Measurements from ENCODE around the gene BRD4. TPM values are rescaled to one million over a fixed set of nuclear protein-coding genes. Genes with fewer than 3 reads are reported as not detected.

Gene BRD4
- total RNA-seq, 4 donors from 2014 or later = 5.6 to 156 (median 16.6) TPM

GRCh38 chr19:15285896-15286591 lies 46.3 kb downstream of the BRD4 start:
- DNase-seq = no peak
- Histone ChIP-seq H3K36me3 (no peaks in the 10 kb centered on the region), H3K4me3 (no peak overlapping the region), H3K27ac (no peak overlapping the region), H3K4me1 (peaks cover 30 to 33% of the 10 kb centered on the region in 2 donors), H3K9me3 (no peaks in the 10 kb centered on the region), H3K27me3 (no peaks in the 10 kb centered on the region)
- intact Hi-C loops (cut with DNase I; ENCODE audit: low total_unique reads) = no loop called here
- TF ChIP-seq CTCF (IDR thresholded peaks at IDR 0.05) (no peak), POLR2A (IDR thresholded peaks at IDR 0.05) (no peak)

GRCh38 chr19:15284896-15285295 lies 47.4 kb downstream of the BRD4 start:
- intact Hi-C loops (cut with DNase I; ENCODE audit: low total_unique reads) = no loop called here
- TF ChIP-seq CTCF (IDR thresholded peaks at IDR 0.05) = no peak
- Histone ChIP-seq H3K27ac (no peak overlapping the region), H3K9me3 (no peaks in the 10 kb centered on the region), H3K36me3 (no peaks in the 10 kb centered on the region), H3K4me3 (no peak overlapping the region), H3K4me1 (peaks cover 40 to 43% of the 10 kb centered on the region in 2 donors), H3K27me3 (no peaks in the 10 kb centered on the region)
- no peak for DNase-seq

GRCh38 chr19:15284091-15284490 lies 48.2 kb downstream of the BRD4 start:
- no peaks in the 10 kb centered on the region for H3K9me3 ChIP-seq
- H3K4me3 ChIP-seq = no peak overlapping the region
- H3K4me1 ChIP-seq = peaks cover 35 to 37% of the 10 kb centered on the region in 2 donors
- TF ChIP-seq POLR2A (IDR thresholded peaks at IDR 0.05) (no peak), CTCF (IDR thresholded peaks at IDR 0.05) (no peak)
- intact Hi-C loops (cut with DNase I; ENCODE audit: low total_unique reads) = no loop called here
- H3K27ac ChIP-seq = peak overlapping the region in 1 of 2 donors; percentile 18
- no peak for DNase-seq
- H3K36me3 ChIP-seq = no peaks in the 10 kb centered on the region
- H3K27me3 ChIP-seq = no peaks in the 10 kb centered on the region

- peak overlapping the region; percentile 18 to 31 for H3K27ac ChIP-seq
- H3K4me1 ChIP-seq = peaks cover 29 to 30% of the 10 kb centered on the region in 2 donors
- TF ChIP-seq POLR2A (IDR thresholded peaks at IDR 0.05) (no peak), CTCF (IDR thresholded peaks at IDR 0.05) (no peak)
- intact Hi-C loops (cut with DNase I; ENCODE audit: low total_unique reads) = no loop called here
- no peaks in the 10 kb centered on the region for H3K27me3 ChIP-seq
- no peaks in the 10 kb centered on the region for H3K36me3 ChIP-seq
- H3K4me3 ChIP-seq = no peak overlapping the region
- H3K9me3 ChIP-seq = no peaks in the 10 kb centered on the region
- no peak for DNase-seq
Observed at GRCh38 chr19:15283141-15283883, 49.0 kb downstream of the BRD4 start.

GRCh38 chr19:15282311-15282705 lies 50.0 kb downstream of the BRD4 start:
- Histone ChIP-seq H3K27me3 (no peaks in the 10 kb centered on the region), H3K4me3 (no peak overlapping the region), H3K4me1 (peaks cover 24 to 27% of the 10 kb centered on the region in 2 donors), H3K27ac (peak overlapping the region in 1 of 2 donors; percentile 31), H3K9me3 (no peaks in the 10 kb centered on the region), H3K36me3 (no peaks in the 10 kb centered on the region)
- DNase-seq = no peak
- TF ChIP-seq CTCF (IDR thresholded peaks at IDR 0.05) (no peak), POLR2A (IDR thresholded peaks at IDR 0.05) (no peak)
- intact Hi-C loops (cut with DNase I; ENCODE audit: low total_unique reads) = no loop called here
